H9 (cell line): ENCODE measurements around the gene KDM3A. TPM values are rescaled to one million over a fixed set of nuclear protein-coding genes. Genes with fewer than 3 reads are reported as not detected.

Experiments
- DNase-seq: peaks from one replicate; pipeline ENCODE4 v3.0.0-alpha.2; 2017
- H2AFZ ChIP-seq: one replicate; pipeline ENCODE4 v1.6.1; 2013; ENCODE audit warnings: mild to moderate bottlenecking, low read length, control low read depth, moderate library complexity
- H2AK5ac ChIP-seq: 2 replicates; pipeline ENCODE4 v1.6.1; 2013; ENCODE audit warnings: low read length, control low read depth, mixed read lengths; ENCODE audit not compliant: insufficient read length
- H2BK120ac ChIP-seq: one replicate; pipeline ENCODE4 v1.6.1; 2013; ENCODE audit warnings: low read depth, mild to moderate bottlenecking, low read length, control low read depth, inconsistent platforms; ENCODE audit not compliant: poor library complexity, severe bottlenecking
- H2BK12ac ChIP-seq: 2 replicates; pipeline ENCODE4 v1.6.1; 2013; ENCODE audit warnings: low read length, control low read depth, mixed read lengths, low read depth; ENCODE audit not compliant: insufficient read length
- H2BK15ac ChIP-seq: 2 replicates; pipeline ENCODE4 v1.6.1; 2013; ENCODE audit warnings: low read depth, low read length, control low read depth
- H2BK20ac ChIP-seq: one replicate; pipeline ENCODE4 v1.6.1; 2013; ENCODE audit warnings: low read depth, mild to moderate bottlenecking, low read length, control low read depth, inconsistent platforms; ENCODE audit not compliant: poor library complexity, severe bottlenecking
- H2BK5ac ChIP-seq: 2 replicates; pipeline ENCODE4 v1.6.1; 2013; ENCODE audit warnings: low read length, control low read depth, mixed read lengths; ENCODE audit not compliant: insufficient read length
- H3K14ac ChIP-seq: 2 replicates; pipeline ENCODE4 v1.6.1; 2013; ENCODE audit warnings: low read length, control low read depth; ENCODE audit not compliant: insufficient read depth
- H3K18ac ChIP-seq: 2 replicates; pipeline ENCODE4 v1.6.1; 2013; ENCODE audit warnings: low read depth, mild to moderate bottlenecking, mixed read lengths, low read length, control low read depth; ENCODE audit not compliant: insufficient read length
- H3K23ac ChIP-seq: 2 replicates; pipeline ENCODE4 v1.6.1; 2013; ENCODE audit warnings: low read length, control low read depth, mixed read lengths, low read depth; ENCODE audit not compliant: insufficient read length
- H3K23me2 ChIP-seq: 2 replicates; pipeline ENCODE4 v1.6.1; 2013; ENCODE audit warnings: low read depth, mild to moderate bottlenecking, mixed read lengths, low read length, control low read depth; ENCODE audit not compliant: insufficient read length, poor library complexity, severe bottlenecking
- H3K27ac ChIP-seq: 2 replicates; pipeline ENCODE4 v1.5.1; 2013; ENCODE audit warnings: low read length, control low read depth, mixed read lengths, low read depth; ENCODE audit not compliant: insufficient read length
- H3K27me3 ChIP-seq: 2 replicates; pipeline ENCODE4 v1.6.1; 2013; ENCODE audit warnings: low read length, control low read depth, inconsistent platforms; ENCODE audit not compliant: insufficient read depth
- H3K4ac ChIP-seq: 2 replicates; pipeline ENCODE4 v1.6.1; 2013; ENCODE audit warnings: low read depth, mild to moderate bottlenecking, control low read depth, inconsistent platforms, low read length, moderate library complexity
- H3K4me1 ChIP-seq: 2 replicates; pipeline ENCODE4 v1.6.1; 2013; ENCODE audit warnings: low read length, control low read depth, inconsistent platforms; ENCODE audit not compliant: insufficient read depth
- H3K4me2 ChIP-seq: 2 replicates; pipeline ENCODE4 v1.6.1; 2013; ENCODE audit warnings: low read length, control low read depth, mixed read lengths; ENCODE audit not compliant: insufficient read length, insufficient read depth
- H3K56ac ChIP-seq: 2 replicates; pipeline ENCODE4 v1.6.1; 2013; ENCODE audit warnings: low read depth, mild to moderate bottlenecking, mixed read lengths, low read length, control low read depth; ENCODE audit not compliant: insufficient read length
- H3K79me1 ChIP-seq: 2 replicates; pipeline ENCODE4 v1.6.1; 2013; ENCODE audit warnings: low read depth, mild to moderate bottlenecking, moderate library complexity, low read length, control low read depth, inconsistent platforms; ENCODE audit not compliant: insufficient read depth, poor library complexity, severe bottlenecking
- H3K79me2 ChIP-seq: 2 replicates; pipeline ENCODE4 v1.6.1; 2013; ENCODE audit warnings: low read length, control low read depth, inconsistent platforms; ENCODE audit not compliant: insufficient read depth
- H3K9ac ChIP-seq: 2 replicates; pipeline ENCODE4 v1.6.1; 2013; ENCODE audit warnings: low read length, control low read depth, mixed read lengths; ENCODE audit not compliant: insufficient read length; ENCODE audit errors: extremely low read depth
- H3K9me3 ChIP-seq: one replicate; pipeline ENCODE4 v1.6.1; 2013; ENCODE audit warnings: low read depth, low read length, inconsistent platforms; ENCODE audit not compliant: control insufficient read depth
- H3T11ph ChIP-seq: one replicate; pipeline ENCODE4 v1.6.1; 2013; ENCODE audit warnings: mild to moderate bottlenecking, low read length, control low read depth, inconsistent platforms
- H4K20me1 ChIP-seq: one replicate; pipeline ENCODE4 v1.6.1; 2013; ENCODE audit not compliant: control insufficient read depth, insufficient read length, insufficient read depth
- H4K5ac ChIP-seq: 2 replicates; pipeline ENCODE4 v1.6.1; 2013; ENCODE audit warnings: low read depth, mild to moderate bottlenecking, mixed read lengths, low read length, control low read depth; ENCODE audit not compliant: insufficient read length
- H4K8ac ChIP-seq: replicated peaks from 2 replicates; pipeline ENCODE4 v1.6.1; 2013; ENCODE audit warnings: low read length, control low read depth, mixed read lengths, low read depth; ENCODE audit not compliant: insufficient read length
- H4K91ac ChIP-seq: 2 replicates; pipeline ENCODE4 v1.6.1; 2013; ENCODE audit warnings: low read depth, mild to moderate bottlenecking, moderate library complexity, mixed read lengths, low read length, control low read depth; ENCODE audit not compliant: insufficient read length
- H3K27ac Mint-ChIP-seq, 3 experiments: 2 replicates in 2 of 3; 3 replicates in 1 of 3; pipeline ENCODE4 v1.8.0; 2020 to 2021; ENCODE audit warnings: mixed read lengths in 3 of 3, mild to moderate bottlenecking in 1 of 3, moderate library complexity in 1 of 3
- H3K27me3 Mint-ChIP-seq: 2 replicates; pipeline ENCODE4 v1.8.0; 2021; ENCODE audit warnings: low read depth, mild to moderate bottlenecking, moderate library complexity, mixed read lengths
- H3K36me3 Mint-ChIP-seq, 3 experiments: 2 replicates in 2 of 3; 3 replicates in 1 of 3; pipeline ENCODE4 v1.8.0; 2020 to 2021; ENCODE audit warnings: low read depth in 3 of 3, mixed read lengths in 3 of 3; ENCODE audit not compliant: insufficient read depth in 1 of 3
- H3K4me1 Mint-ChIP-seq, 2 experiments: 2 replicates each; pipeline ENCODE4 v1.8.0; 2020; ENCODE audit warnings: mixed read lengths in 2 of 2
- H3K4me3 Mint-ChIP-seq, 2 experiments: 2 replicates in 1 of 2; 3 replicates in 1 of 2; pipeline ENCODE4 v1.8.0; 2020 to 2021; ENCODE audit warnings: mild to moderate bottlenecking in 2 of 2, mixed read lengths in 2 of 2, moderate library complexity in 1 of 2
- H3K9me3 Mint-ChIP-seq, 2 experiments: 2 replicates in 1 of 2; 3 replicates in 1 of 2; pipeline ENCODE4 v1.8.0; 2020; ENCODE audit warnings: mild to moderate bottlenecking in 2 of 2, mixed read lengths in 2 of 2, moderate library complexity in 1 of 2
- CTCF ChIP-seq: fragments of 200-600 bp; sonication (generic); conservative IDR thresholded peaks from 3 replicates; pipeline ENCODE4 v1.8.0; 2021; ENCODE audit warnings: antibody characterized with exemption, mild to moderate bottlenecking
- total RNA-seq: library from RNA; stranded (reverse); gene quantifications from 2 replicates; pipeline ENCODE4 v1.2.1, GENCODE V29; 2021

The KDM3A gene
- total RNA-seq, 1 experiment from 2014 or later = 28.1 TPM

- no peak overlapping the region for H3K14ac ChIP-seq
- no peak overlapping the region for H2BK20ac ChIP-seq
- H3T11ph ChIP-seq = no peak overlapping the region
- H3K4ac ChIP-seq = no peak overlapping the region
- no peak overlapping the region for H3K18ac ChIP-seq
- H3K4me2 ChIP-seq = no peak overlapping the region
- no peak overlapping the region for H3K23ac ChIP-seq
- no peaks in the 10 kb centered on the region for H3K27me3 ChIP-seq
- H4K20me1 ChIP-seq = no peaks in the 10 kb centered on the region
- Mint-ChIP-seq H3K36me3 (peaks cover 51 to 91% (median 88%) of the 10 kb centered on the region in 3 experiments), H3K27me3 (no peaks in the 10 kb centered on the region), H3K27ac (no peak overlapping the region), H3K9me3 (no peaks in the 10 kb centered on the region), H3K4me1 (no peaks in the 10 kb centered on the region), H3K4me3 (no peak overlapping the region)
- no peaks in the 10 kb centered on the region for H3K9me3 ChIP-seq
- H3K79me2 ChIP-seq = no peaks in the 10 kb centered on the region
- no peak overlapping the region for H3K56ac ChIP-seq
- no peak for DNase-seq
- H2BK120ac ChIP-seq = no peak overlapping the region
- no peak overlapping the region for H3K27ac ChIP-seq
- H4K5ac ChIP-seq = no peak overlapping the region
- no peak overlapping the region for H2BK12ac ChIP-seq
- H2BK5ac ChIP-seq = no peak overlapping the region
- no peak overlapping the region for H2AFZ ChIP-seq
- H2AK5ac ChIP-seq = no peak overlapping the region
- H3K23me2 ChIP-seq = no peaks in the 10 kb centered on the region
- H3K9ac ChIP-seq = no peak overlapping the region
- no peaks in the 10 kb centered on the region for H3K79me1 ChIP-seq
- H2BK15ac ChIP-seq = no peak overlapping the region
- H4K91ac ChIP-seq = no peak overlapping the region
- no peak for TF ChIP-seq CTCF
- H3K4me1 ChIP-seq = no peaks in the 10 kb centered on the region
- no peak overlapping the region for H4K8ac ChIP-seq
These were observed 43.9 kb downstream of the KDM3A start for GRCh38 chr2:86485103-86485502.
